BJ (cell line): ENCODE results near the gene SDR42E1. TPM values are rescaled to one million over a fixed set of nuclear protein-coding genes. Genes with fewer than 3 reads are reported as not detected.
"Not testable (repeated sequence)": the region's sequence is repeated elsewhere in the genome, so short reads cannot be mapped to it uniquely, and the experiment has no call there.

Experiments used
- CTCF ChIA-PET: fragments of 350-600 bp; formaldehyde crosslinking; extraction: SDS; loops from one replicate; lab custom pipeline; 2021; ENCODE audit warnings: antibody characterized with exemption, inconsistent platforms; lab: Yijun Ruan, JAX
- POLR2A ChIA-PET: fragments of 300-600 bp; sonication (Branson Sonifier 250); formaldehyde crosslinking; extraction: SDS; loops from one replicate; lab custom pipeline; 2021; ENCODE audit warnings: antibody characterized with exemption; lab: Charles Lee
- DNase-seq: peaks from one replicate; pipeline ENCODE4 v3.0.0-alpha.2; 2011; ENCODE audit warnings: low read depth
- H3K27me3 ChIP-seq: 2 replicates; pipeline ENCODE4 v1.6.0; 2011; ENCODE audit warnings: low read length; ENCODE audit not compliant: control insufficient read depth, insufficient read depth
- H3K36me3 ChIP-seq: 2 replicates; pipeline ENCODE4 v1.5.1; 2011; ENCODE audit warnings: low read length; ENCODE audit not compliant: control insufficient read depth, insufficient read depth
- H3K4me3 ChIP-seq: 2 replicates; pipeline ENCODE4 v1.5.1; 2011; ENCODE audit warnings: low read depth, mild to moderate bottlenecking, control low read depth, low read length
- CTCF ChIP-seq: IDR thresholded peaks from 2 replicates; pipeline ENCODE4 v1.5.1; 2011; ENCODE audit warnings: low read depth, mild to moderate bottlenecking, control low read depth, inconsistent platforms, low read length, moderate library complexity; ENCODE audit not compliant: insufficient read depth
- polyA plus RNA-seq: library from polyadenylated mRNA; depleted of rRNA; stranded (reverse); fragments of >200 nt; gene quantifications from 2 replicates; pipeline ENCODE4 v1.2.3, GENCODE V29; 2011

The SDR42E1 gene
- polyA plus RNA-seq, 1 experiment, result 0.44 TPM

GRCh38 chr16:82010649-82011048 lies 621 bp downstream of the SDR42E1 start:
- POLR2A ChIA-PET, result no interaction called here
- H3K4me3 ChIP-seq, result peak overlapping the region; percentile 19
- no peaks in the 10 kb centered on the region for H3K36me3 ChIP-seq
- no peak for DNase-seq
- no peak for TF ChIP-seq CTCF
- CTCF ChIA-PET, result interaction anchor here (1.2 to 1.8 kb wide), 2 partner anchors 13 to 219 kb away, joined by 5 read pairs; no protein-coding TSS in a partner anchor
- no peaks in the 10 kb centered on the region for H3K27me3 ChIP-seq

DNA sequence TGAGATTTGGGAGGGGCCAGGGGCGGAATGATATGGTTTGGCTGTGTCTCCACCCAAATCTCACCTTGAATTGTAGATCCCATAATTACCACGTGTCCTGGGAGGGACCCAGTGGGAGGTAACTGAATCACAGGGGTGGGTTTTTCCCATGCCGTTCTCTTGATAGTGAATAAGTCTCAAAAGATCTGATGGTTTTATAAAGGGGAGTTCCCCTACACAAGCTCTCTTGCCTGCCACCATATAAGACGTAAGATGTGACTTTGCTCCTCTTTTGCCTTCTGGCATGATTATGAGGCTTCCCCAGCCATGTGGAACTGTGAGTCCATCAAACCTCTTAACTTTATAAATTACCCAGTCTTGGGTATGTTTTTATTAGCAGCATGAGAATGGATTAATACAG lies 1.5 kb downstream of the SDR42E1 start:
- H3K27me3 ChIP-seq, POLR2A ChIA-PET, DNase-seq, H3K36me3 ChIP-seq, H3K4me3 ChIP-seq: not testable (repeated sequence)
- CTCF ChIA-PET, result interaction anchor here (1.2 to 1.8 kb wide), 2 partner anchors 12 to 220 kb away, joined by 5 read pairs; no protein-coding TSS in a partner anchor

DNA sequence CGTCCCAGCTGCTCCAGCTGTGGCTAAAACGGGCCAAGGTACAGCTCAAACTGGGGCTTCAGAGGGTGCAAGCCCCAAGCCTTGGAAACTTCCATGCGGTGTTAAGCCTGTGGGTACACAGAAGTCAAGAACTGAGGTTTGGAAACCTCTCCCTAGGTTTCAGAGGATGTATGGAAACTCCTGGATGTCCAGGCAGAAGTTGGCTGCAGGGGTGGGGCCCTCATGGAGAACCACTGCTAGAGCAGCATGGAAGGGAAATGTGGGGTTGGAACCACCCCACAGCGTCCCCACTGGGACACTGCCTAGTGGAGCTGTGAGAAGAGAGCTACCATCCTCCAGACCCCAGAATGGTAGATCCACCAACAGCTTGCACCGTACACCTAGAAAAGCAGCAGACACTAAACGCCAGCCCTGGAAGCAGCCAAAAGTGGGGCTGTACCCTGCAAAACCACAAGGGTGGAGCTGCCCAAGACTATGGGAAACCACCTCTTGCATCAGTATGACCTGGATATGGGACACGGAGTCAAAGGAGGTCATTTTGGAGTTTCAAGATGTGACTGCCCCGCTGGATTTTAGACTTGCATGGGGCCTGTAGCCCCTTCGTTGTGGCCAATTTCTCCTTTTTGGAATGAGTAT lies 2.2 kb downstream of the SDR42E1 start:
- POLR2A ChIA-PET, result no interaction called here
- CTCF ChIA-PET, result interaction anchor here (1.2 kb wide), 1 partner anchor 221 kb away, joined by 5 read pairs; no protein-coding TSS in a partner anchor
- no peak overlapping the region for H3K4me3 ChIP-seq
- DNase-seq, result no peak
- no peaks in the 10 kb centered on the region for H3K36me3 ChIP-seq
- no peak for TF ChIP-seq CTCF
- no peaks in the 10 kb centered on the region for H3K27me3 ChIP-seq

GRCh38 chr16:82007189-82007588 lies 4.1 kb downstream of the SDR42E1 start:
- CTCF ChIA-PET, result interaction anchor here (1.0 to 1.5 kb wide), 2 partner anchors 10 to 25 kb away, joined by 3 to 5 read pairs; no protein-coding TSS in a partner anchor
- DNase-seq, result no peak

GRCh38 chr16:82006036-82006435 lies 5.2 kb downstream of the SDR42E1 start:
- Histone ChIP-seq H3K36me3 (no peaks in the 10 kb centered on the region), H3K27me3 (no peaks in the 10 kb centered on the region), H3K4me3 (no peak overlapping the region)
- POLR2A ChIA-PET, result no interaction called here
- no peak for TF ChIP-seq CTCF
- CTCF ChIA-PET, result no interaction called here
- DNase-seq, result no peak

More at GRCh38 chr16:82007189-82007588, 4.1 kb downstream of the SDR42E1 start:
- POLR2A ChIA-PET, result no interaction called here
- Histone ChIP-seq H3K27me3 (no peaks in the 10 kb centered on the region), H3K4me3 (no peak overlapping the region), H3K36me3 (no peaks in the 10 kb centered on the region)
- TF ChIP-seq CTCF, result no peak
